A673 (cell line): Measurements from ENCODE around the gene ZNF534.

Experiments used
- EZH2 ChIP-seq: fragments of 200-600 bp; sonication (generic); IDR thresholded peaks from 2 replicates; pipeline ENCODE4 v1.6.1; 2017; ENCODE audit warnings: borderline replicate concordance, low read depth, mild to moderate bottlenecking, mixed read lengths, antibody characterized with exemption, low read length; ENCODE audit not compliant: poor library complexity, severe bottlenecking
- TF ChIP-seq, protein P1 (sequence below): fragments of 300-800, 200-600 bp; sonication (generic); conservative IDR thresholded peaks from 2 replicates; pipeline ENCODE4 v1.5.1; 2017; ENCODE audit warnings: low read depth, mild to moderate bottlenecking, antibody characterized with exemption, low read length, moderate library complexity, mixed read lengths

- TF ChIP-seq, protein P1, sequence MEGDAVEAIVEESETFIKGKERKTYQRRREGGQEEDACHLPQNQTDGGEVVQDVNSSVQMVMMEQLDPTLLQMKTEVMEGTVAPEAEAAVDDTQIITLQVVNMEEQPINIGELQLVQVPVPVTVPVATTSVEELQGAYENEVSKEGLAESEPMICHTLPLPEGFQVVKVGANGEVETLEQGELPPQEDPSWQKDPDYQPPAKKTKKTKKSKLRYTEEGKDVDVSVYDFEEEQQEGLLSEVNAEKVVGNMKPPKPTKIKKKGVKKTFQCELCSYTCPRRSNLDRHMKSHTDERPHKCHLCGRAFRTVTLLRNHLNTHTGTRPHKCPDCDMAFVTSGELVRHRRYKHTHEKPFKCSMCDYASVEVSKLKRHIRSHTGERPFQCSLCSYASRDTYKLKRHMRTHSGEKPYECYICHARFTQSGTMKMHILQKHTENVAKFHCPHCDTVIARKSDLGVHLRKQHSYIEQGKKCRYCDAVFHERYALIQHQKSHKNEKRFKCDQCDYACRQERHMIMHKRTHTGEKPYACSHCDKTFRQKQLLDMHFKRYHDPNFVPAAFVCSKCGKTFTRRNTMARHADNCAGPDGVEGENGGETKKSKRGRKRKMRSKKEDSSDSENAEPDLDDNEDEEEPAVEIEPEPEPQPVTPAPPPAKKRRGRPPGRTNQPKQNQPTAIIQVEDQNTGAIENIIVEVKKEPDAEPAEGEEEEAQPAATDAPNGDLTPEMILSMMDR, result no peak
- no peak for TF ChIP-seq EZH2
These were observed 13.2 kb upstream of the ZNF534 start for GRCh38 chr19:52415711-52416110.
